Activated naive CD4-positive, alpha-beta T cell treated with anti-CD3 and anti-CD28 coated beads, Interleukin-2, amount 50 U/mL, for 16 hours (primary cell): ENCODE data around the gene RRP7A.
"Not testable (repeated sequence)": the region's sequence is repeated elsewhere in the genome, so short reads cannot be mapped to it uniquely, and the experiment has no call there.

ENCODE experiments used
- DNase-seq: peaks from one replicate; pipeline ENCODE4 v3.0.0-alpha.2; 2020

RRP7A gene

DNA sequence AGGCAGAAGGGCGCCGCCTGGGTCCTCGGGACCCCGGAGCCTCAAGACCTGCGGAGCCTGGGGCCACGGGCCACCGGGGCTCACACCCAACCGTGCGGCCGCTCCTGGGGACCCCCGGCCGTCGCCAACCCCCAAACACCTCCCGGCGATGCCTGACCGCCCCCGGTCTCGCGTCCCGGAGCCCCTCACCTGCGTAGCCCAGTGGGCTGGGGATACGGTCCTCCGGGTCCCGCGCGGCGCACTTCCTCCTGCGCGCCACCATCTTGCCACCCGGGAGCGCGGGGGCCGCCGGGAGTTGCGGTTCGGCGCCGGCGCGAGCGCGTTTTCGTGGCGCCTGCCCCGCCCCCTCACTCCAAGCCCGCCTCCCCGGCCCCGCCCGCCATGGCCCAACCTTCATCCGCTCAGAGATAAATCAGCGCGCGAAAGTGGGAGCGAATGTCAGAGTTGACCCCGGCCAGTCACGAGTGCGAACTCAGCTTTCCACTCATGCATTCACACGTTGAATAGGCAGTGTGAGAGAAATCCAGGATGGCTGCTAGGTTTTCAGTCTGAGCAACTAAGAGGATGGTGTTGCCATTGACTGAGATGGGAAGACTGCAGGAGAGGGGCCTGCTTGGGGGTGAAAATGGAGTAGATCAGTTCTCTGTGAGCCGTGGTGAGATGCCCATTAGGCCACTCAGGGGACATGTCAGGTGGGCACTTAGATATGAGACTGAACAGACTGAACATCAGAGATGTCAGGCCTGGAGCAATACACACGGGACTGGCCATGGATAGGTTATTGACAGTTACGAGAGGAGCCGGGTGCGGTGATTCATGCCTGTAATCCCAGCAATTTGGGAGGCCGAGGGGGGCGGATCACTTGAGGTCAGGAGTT is at the start of gene RRP7A:
RRP7A (minus strand) TSS at position 272 of the 877 bp plus-strand sequence; CDS start at position 262, 10 bp downstream.
- DNase-seq, result peak; percentile 91

GRCh38 chr22:42567950-42568349 is 48.4 kb upstream of the RRP7A start:
- DNase-seq, result not testable (repeated sequence)

- no peak for DNase-seq
Observed at GRCh38 chr22:42565956-42566355, 46.4 kb upstream of the RRP7A start.

DNA sequence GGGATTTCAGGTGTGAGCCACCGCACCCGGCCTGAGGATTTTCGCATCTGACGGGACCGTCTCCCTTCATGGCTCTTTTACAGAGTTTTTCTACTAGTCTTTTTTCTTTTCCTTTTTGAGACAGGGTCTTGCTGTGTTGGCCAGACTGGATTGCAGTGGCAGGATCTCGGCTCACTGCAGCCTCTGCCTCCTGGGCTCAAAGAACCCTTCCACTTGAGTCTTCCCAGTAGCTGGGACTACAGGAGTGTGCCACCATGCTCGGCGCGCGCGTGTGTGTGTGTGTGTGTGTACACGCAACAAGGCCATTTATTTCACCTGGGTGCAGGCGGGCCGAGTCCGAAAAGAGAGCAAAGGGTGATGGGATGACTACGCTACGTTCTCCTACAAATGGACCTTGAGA is 45.1 kb upstream of the RRP7A start:
- no peak for DNase-seq

GRCh38 chr22:42563943-42564342 is 44.3 kb upstream of the RRP7A start:
- DNase-seq, result not testable (repeated sequence)

DNA sequence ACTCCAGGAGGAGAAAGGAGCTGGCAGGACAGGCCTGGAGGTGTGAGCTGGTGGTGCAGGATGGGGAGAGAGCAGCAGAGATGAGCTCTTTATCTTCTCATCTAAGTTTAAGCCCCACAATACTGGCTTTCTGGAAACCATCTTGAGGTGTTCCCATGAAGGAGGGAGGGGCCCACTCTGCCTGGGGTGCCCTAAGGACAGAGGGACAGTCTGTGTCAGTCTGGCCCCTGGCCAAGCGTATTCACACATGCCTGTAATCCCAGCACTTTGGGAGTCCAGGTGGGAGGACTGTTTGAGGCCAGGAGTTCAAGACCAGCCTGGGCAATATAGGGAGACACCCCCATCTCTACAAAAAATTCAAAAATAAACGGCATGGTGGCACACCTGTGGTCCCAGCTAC is 43.1 kb upstream of the RRP7A start:
- DNase-seq, result no peak

DNA sequence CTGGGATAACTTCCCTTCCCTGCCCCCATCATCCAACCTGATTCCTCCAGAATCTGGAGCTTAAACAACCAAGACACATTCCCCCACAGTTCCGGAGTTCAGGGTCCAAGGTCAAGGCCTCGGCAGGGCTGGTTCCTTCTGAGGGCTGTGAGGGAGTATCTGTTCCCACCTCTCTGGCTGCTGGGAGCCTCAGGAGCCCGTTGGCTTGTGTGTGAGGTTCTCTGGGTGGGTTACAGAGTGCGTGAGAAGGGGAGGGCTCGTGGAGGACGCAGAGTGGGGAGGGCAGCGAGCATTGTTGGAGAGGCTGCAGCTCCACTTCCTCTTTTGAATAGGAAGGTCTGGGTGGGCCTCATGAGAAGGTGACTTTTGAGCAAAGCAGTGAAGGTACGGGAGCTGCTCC is 42.7 kb upstream of the RRP7A start:
- DNase-seq, result no peak

- DNase-seq, result no peak
Observed at GRCh38 chr22:42561856-42562255, 42.3 kb upstream of the RRP7A start.

GRCh38 chr22:42560781-42561180 is 41.2 kb upstream of the RRP7A start:
- no peak for DNase-seq

- no peak for DNase-seq
Observed at GRCh38 chr22:42560381-42560780, 40.8 kb upstream of the RRP7A start.

GRCh38 chr22:42553475-42554361 is 34.1 kb upstream of the RRP7A start, which contains the start of gene SERHL2:
Gene SERHL2, plus strand, starts transcription at chr22:42553956. Its CDS starts 65 bp downstream, at chr22:42554021.
- peak; percentile 92 for DNase-seq

GRCh38 chr22:42552294-42552647 is 32.7 kb upstream of the RRP7A start:
- DNase-seq, result not testable (repeated sequence)

DNA sequence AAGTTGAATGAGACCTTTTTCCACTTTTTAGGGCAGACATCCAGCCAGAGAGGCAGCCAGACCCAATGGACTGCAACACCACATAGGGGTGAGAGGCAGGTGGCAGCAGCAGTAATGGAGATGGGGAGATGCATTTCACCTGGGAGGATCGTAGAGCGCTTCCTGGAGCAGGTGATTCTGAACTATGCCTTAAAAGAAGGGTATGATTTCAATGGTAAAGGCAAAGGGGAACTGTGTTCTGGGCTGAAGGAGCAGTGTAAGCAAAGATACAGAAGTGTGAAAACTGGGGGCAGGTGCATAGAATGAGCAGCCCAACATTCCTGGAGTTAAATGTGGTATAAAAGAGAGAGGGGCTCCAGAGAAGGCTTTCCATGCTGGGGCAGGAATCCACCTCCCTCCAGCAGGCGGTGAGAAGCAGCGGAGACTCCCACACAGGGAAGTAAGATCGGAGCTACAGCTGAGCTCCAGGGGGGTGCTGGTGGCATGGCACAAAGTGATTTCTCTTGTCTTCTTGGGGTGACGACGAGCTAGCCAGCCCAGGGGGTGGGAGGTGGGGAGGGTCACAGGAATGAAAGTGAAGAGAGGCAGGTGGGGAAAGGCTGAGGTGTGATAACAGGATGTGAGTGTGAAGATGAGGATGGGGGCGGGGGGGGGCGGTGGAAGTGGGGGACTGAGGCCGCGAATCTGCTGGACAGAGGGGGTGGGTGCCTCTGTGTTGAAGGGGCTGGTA is 29.9 kb upstream of the RRP7A start:
- no peak for DNase-seq

GRCh38 chr22:42548597-42549330 is 29.2 kb upstream of the RRP7A start:
- no peak for DNase-seq

- not testable (repeated sequence) for DNase-seq
Observed at GRCh38 chr22:42548126-42548525, 28.5 kb upstream of the RRP7A start.

- no peak for DNase-seq
Observed at GRCh38 chr22:42547562-42547961, 28.0 kb upstream of the RRP7A start.

DNA sequence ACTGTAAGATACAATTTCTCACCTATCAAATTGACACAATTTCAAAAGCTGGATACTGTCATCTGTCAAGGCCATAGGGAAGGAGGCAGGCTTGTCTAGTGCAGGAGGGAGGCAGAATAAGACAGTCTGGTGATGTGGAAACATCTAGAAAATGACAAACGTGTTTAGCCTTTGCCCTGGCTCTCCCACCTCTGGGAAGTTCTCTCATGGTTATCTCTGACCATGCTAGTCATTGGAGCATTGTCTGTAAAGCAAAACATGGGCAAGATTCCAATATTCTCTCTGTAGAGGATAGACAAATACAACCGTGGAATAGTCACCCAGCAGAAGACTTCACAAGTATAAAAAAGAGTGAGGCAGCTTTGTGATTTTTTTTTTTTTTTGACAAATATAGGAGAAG is 25.1 kb upstream of the RRP7A start:
- DNase-seq, result no peak

GRCh38 chr22:42539236-42539771 is 19.7 kb upstream of the RRP7A start:
- not testable (repeated sequence) for DNase-seq

DNA sequence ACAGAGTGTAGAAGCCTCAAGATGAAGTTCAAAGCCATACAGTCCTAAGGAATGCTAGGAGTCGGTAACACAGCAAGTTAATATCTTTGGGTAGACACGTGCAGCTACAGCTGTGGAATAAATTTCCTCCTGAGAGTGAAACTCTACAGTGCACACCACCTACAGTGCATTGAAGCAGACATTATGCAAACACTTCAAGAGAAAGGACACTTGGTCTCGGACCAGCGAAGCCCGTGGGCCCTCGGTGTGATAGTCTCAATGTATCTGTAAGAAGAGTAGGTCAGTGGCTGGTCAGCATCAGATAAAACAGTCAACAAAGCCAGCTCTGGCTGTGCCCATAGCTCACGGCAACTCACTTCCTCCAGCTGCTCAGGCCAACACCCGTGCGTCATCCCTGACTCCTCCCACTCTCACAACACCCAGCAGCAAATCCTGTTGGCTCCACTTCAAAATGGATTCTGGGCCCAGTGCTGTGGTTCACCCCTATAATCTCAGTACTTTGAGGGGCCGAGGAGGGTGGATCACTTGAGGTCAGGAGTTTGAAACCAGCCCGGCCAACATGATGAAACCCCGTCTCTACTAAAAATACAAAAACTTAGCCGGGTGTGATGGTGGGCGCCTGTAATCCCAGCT is 17.7 kb upstream of the RRP7A start:
- not testable (repeated sequence) for DNase-seq

GRCh38 chr22:42536634-42537033 is 17.0 kb upstream of the RRP7A start:
- DNase-seq, result not testable (repeated sequence)

- DNase-seq, result no peak
Observed at GRCh38 chr22:42536166-42536565, 16.6 kb upstream of the RRP7A start.
